Stimulated activated CD4-positive, alpha-beta T cell treated with anti-CD3 and anti-CD28 coated beads, TNF-alpha, amount 100 ng/mL, for 48 hours (primary cell): ENCODE measurements around the gene MZB1.

ENCODE experiments used
- DNase-seq, 3 donors: peaks; one replicate each; pipeline ENCODE4 v3.0.0-alpha.2; 2020; ENCODE audit warnings: low read depth in 3 of 3

Gene MZB1

GRCh38 chr5:139389701-139390638 is at the start of gene MZB1:
TSS of gene MZB1 (minus strand) at chr5:139389913. CDS start at chr5:139389856, 57 bp downstream.
- peak in 1 of 3 donors; percentile 40 for DNase-seq

- peak; percentile 82 to 93 (median 87) for DNase-seq
Measured at GRCh38 chr5:139439013-139439903, 49.5 kb upstream of the MZB1 start, which contains the start of gene DNAJC18. TSS of gene DNAJC18 (minus strand) at chr5:139439525. CDS start at chr5:139439445, 80 bp downstream.

GRCh38 chr5:139438707-139439012 is 48.9 kb upstream of the MZB1 start:
- DNase-seq = no peak

- DNase-seq = no peak
Measured at GRCh38 chr5:139435676-139436075, 46.0 kb upstream of the MZB1 start.

- DNase-seq = no peak
Measured at GRCh38 chr5:139431706-139432105, 42.0 kb upstream of the MZB1 start.

GRCh38 chr5:139430015-139430414 is 40.3 kb upstream of the MZB1 start:
- DNase-seq = no peak

- DNase-seq = no peak
Measured at GRCh38 chr5:139426203-139426885, 36.6 kb upstream of the MZB1 start.

GRCh38 chr5:139425497-139425896 is 35.8 kb upstream of the MZB1 start:
- no peak for DNase-seq

GRCh38 chr5:139422307-139422893 is 32.7 kb upstream of the MZB1 start:
- DNase-seq = peak in 1 of 3 donors; percentile 34

GRCh38 chr5:139419226-139420192 is 29.8 kb upstream of the MZB1 start:
- no peak for DNase-seq

- no peak for DNase-seq
Measured at GRCh38 chr5:139418793-139419192, 29.1 kb upstream of the MZB1 start.

GRCh38 chr5:139417214-139417613 is 27.5 kb upstream of the MZB1 start:
- no peak for DNase-seq

- DNase-seq = no peak
Measured at GRCh38 chr5:139416651-139417050, 26.9 kb upstream of the MZB1 start.

GRCh38 chr5:139415869-139416268 is 26.2 kb upstream of the MZB1 start:
- DNase-seq = no peak

GRCh38 chr5:139415221-139415861 is 25.6 kb upstream of the MZB1 start:
- DNase-seq = no peak

- no peak for DNase-seq
Measured at GRCh38 chr5:139414581-139415130, 24.9 kb upstream of the MZB1 start.

GRCh38 chr5:139413963-139414362 is 24.2 kb upstream of the MZB1 start:
- no peak for DNase-seq

GRCh38 chr5:139413153-139413552 is 23.4 kb upstream of the MZB1 start:
- DNase-seq = no peak

GRCh38 chr5:139410993-139411828 is 21.5 kb upstream of the MZB1 start:
- no peak for DNase-seq
